HG02610 (cell line): Measurements from ENCODE around the gene TNFRSF1A.
"Not testable (repeated sequence)": the region's sequence is repeated elsewhere in the genome, so short reads cannot be mapped to it uniquely, and the experiment has no call there.

ENCODE experiments used
- ATAC-seq: cut with Tn5 transposase; IDR thresholded peaks from one replicate; pipeline ENCODE4 v1.9.1; 2021; ENCODE audit warnings: mild to moderate bottlenecking, moderate library complexity; ENCODE audit not compliant: unreplicated experiment

The TNFRSF1A gene

GRCh38 chr12:6358881-6359280, 17.0 kb upstream of the TNFRSF1A start:
- ATAC-seq = no peak

GRCh38 chr12:6356374-6356820, 14.5 kb upstream of the TNFRSF1A start:
- no peak for ATAC-seq

DNA sequence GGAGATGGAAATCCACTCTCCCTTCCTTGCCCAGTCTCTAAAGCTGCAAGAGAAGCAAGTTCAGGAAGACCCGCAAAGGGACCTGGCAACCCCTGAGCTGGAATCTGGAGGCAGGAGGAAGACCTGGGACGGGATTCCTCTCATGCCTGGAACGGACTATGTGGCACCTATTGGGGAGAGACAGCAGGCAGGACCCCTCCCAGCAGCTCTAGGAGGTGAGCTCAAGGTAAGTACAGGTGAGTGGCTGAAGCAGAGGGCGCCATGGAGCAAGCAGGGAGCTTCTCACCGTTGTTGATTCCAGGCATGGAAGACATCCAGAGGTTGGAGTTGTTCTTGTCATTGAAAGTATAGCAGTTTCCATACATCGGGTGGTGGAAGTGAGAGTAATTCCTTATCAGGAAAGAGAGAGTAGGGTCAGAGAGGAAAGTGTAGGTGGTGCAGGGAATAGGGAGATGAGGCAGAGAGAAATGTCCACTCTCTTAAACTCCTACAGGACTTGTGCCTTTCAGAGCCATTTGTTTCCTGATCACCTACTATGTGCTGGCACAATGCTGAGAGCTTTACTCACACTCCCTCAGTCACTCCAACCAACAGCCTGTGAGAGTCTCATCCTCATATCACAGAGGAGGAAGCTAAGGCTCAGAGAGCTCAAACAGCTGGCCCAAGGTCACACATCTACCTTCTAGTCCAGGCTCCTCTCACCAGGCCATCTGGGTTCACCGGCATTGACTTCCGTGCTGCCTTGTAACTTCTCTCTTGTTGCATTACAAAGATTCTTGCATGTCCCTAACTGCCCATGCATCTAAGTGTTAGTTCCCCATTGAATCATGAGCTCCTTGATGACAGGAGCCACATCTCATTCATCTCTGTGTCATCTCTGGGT, 13.9 kb upstream of the TNFRSF1A start:
- no peak for ATAC-seq

GRCh38 chr12:6354495-6355393, 12.9 kb upstream of the TNFRSF1A start:
- ATAC-seq = no peak

DNA sequence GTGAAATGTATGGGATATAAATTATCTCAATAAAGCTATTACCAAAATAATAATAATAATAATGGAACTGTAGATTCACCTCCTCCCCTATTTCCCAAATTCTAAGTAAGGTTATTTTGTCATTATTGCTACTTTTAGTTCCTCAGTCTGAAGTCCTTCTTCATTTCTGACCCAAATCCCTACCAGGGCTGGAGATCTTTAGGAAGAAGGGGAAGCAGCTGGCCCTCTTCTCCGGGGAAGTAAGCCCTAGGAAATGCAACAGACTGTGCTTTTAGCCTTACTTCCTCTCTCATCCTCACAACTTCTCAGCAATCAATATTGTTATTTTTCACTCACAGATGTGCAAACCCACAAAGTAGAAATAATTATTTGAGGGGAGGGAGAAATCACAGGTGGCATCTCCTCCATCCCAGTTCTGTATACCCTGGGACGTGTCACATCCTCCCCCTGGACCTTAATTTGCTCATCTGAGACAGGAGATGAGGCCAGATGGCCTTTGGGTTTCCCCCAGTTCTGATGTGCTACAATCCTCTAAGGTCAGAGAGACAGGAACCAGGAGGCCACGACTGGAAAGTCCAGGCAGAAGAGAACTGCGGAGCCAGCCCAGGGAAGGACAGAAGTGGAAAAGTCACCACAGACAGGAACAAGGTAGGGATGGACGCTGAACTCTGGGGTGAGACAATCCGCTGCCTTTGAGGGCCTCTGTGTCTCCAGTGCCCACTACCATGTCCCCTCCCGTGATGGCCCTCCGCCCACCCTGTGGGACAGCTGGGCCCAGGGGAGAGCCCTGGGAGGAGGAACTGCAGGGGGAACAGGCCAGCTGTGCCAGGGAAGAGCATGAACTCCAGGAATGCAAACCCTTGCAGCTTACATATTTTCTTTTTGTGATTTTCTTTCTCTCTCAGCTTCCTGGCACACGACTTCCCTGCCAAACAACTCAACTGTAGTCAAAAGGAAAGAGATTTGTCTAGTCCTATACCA, 10.6 kb upstream of the TNFRSF1A start:
- ATAC-seq = no peak

DNA sequence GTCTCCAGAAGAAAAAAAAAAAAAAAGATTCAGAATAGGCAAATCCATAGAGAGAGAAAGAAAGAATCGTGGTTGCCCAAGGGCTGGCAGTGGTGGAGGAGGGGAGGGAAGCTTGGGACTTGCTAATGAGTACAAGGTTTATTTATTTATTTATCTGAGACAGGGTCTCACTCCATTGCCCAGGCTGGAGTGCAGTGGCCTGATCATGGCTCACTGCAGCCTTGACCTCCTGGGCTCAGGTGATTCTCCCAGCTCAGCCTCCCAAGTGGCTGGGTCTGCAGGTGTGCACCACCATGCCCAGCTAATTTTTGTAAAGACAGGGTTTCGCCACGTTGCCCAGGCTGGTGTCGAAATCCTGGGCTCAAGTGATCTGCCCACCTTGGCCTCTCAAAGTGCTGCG, 9.7 kb upstream of the TNFRSF1A start:
- ATAC-seq = no peak

- ATAC-seq = no peak
Measured at GRCh38 chr12:6347367-6348338, 5.8 kb upstream of the TNFRSF1A start.

GRCh38 chr12:6346942-6347341, 5.1 kb upstream of the TNFRSF1A start:
- no peak for ATAC-seq

DNA sequence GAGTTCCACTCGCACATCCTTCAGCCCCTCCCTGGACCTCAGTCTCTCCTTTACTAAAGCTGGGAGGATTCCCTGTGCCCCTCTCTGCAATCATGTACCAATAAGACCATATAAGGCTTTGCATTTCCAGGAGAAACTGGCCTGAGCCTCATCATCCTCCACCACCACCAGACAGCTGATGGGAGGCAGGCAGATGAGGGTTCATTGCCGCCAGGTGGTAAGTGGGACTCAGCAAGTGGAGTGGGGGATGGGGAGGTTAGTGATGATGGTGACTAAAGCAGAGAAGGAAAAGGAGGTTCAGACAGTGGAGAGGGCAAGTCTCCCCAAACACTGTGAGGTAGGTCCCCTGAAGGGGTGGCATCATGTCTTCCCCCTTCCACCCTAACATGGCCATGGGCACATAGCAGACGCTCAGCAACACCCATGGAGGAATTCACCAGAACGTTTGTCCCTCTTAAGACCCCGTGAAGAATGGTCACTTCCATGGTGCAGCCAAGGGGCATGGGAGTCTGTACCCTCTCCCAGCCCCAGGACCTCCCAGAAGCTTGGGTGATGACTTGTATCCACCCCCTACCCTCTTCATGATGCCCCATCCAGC, 4.5 kb upstream of the TNFRSF1A start:
- no peak for ATAC-seq

- no peak for ATAC-seq
Measured at GRCh38 chr12:6345319-6346091, 3.6 kb upstream of the TNFRSF1A start.

GRCh38 chr12:6344101-6344660, 2.3 kb upstream of the TNFRSF1A start:
- ATAC-seq = not testable (repeated sequence)

DNA sequence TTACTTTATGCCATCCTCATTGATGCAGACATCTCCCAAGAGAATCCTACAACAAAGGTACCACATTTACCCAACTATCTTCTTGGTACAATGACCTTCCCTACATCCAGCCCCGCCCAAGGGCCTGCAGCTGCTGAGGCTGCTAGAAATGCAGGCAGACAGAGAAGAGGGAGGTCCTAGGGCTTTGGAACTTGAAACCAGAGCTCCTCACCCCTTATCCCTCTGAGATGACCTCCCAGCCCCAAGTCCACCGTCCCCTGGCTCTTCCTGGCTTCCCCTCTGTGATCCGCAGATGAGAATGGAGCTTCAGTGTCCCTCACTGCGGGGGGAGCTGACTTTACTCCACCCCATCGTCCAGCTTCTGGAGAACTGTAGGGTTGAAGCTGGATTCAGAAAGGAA, 1.6 kb upstream of the TNFRSF1A start:
- ATAC-seq = no peak

GRCh38 chr12:6342140-6342889, 439 bp upstream of the TNFRSF1A start:
- no peak for ATAC-seq

DNA sequence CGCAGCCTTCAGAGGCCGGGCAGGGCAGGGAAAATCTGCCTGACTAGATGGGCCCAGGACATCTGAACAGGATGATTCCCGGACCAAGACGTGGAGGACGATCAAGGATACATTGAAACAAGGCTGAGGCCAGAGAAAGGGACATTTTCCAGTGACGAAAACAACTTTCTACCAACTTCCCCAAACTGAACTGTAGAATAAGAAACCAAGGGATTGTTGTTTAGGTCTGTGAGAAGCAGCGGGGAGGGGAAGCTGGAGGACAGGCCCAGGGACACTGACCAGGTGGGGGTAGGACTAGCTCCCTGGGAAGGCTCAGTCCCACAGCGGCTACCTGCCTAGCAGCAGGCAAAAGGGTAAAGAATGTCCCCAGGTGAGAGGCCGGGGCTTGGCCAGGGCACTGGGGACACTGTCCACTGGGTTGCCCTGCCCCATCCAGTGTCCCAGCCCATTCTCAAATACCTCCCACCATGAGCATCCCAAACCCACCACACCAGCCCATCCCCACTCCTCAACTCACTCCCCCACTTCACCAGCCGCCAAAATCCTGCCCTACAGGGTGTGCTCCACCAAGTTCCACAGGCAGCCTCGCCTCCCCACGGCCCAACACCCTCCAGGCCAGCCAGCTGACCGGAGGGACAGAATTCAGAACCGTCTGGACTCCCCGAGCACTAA, 995 bp downstream of the TNFRSF1A start:
- no peak for ATAC-seq

- no peak for ATAC-seq
Measured at GRCh38 chr12:6340032-6340638, 1.7 kb downstream of the TNFRSF1A start.

DNA sequence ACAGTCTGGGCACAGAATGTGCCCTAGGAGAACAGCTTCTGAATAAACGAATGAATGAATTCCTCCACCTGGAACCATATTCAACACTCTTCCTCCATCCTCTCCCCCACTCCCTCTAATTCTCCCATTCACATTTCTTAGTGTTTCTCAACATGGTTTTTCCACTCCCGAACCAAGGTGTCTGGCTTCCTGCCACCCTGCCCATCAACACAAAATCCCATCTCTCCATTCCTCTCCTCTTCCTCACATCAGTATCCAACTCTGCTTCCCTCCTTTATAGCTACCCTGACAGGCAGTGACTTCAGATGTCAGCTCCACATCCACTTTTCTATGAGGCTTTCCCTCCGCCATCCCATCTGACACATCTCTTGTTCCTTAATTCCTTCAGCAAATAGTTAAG, 2.9 kb downstream of the TNFRSF1A start:
- ATAC-seq = no peak
